HG03520 (cell line): ENCODE results near the gene CREBBP.

Source experiments
- ATAC-seq: cut with Tn5 transposase; IDR thresholded peaks from one replicate; pipeline ENCODE4 v1.9.1; 2021; ENCODE audit warnings: mild to moderate bottlenecking, moderate library complexity; ENCODE audit not compliant: unreplicated experiment

CREBBP gene

DNA sequence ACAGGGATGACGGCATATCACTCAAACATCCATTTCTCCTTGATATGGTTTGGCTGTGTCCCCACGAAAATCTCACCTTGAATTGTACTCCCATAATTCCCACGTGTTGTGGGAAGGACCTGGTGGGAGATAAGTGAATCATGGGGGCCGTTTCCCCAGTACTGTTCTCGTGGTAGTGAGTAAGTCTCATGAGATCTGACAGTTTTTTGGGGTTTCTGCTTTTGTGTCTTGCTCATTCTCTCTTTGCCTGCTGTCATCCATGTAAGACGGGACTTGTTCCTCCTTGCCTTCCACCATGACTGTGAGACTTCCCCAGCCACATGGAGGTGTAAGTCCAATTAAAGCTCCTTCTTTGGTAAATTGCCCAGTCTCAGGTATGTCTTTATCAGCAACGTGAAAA lies 193.5 kb downstream of the CREBBP start:
- ATAC-seq = no peak

DNA sequence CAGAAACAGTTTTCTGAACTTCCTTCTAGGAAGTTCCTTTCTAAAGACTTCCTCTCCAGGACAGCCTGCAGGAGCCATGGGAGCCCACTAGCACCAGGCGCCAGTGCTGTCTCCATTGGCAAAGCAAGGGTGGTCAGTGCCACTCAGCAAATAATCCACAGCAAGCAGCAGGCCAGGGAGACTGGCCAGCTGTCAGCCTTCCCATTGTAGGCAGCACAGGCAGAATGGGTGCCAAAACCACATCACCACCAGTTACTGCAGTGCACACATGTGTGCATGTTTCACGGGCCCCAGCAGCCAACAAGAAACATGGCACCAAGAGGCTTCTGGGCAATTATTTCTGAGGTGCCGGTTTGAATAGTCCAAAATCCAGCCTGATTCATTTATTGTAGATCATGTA lies 199.3 kb downstream of the CREBBP start:
- no peak for ATAC-seq

DNA sequence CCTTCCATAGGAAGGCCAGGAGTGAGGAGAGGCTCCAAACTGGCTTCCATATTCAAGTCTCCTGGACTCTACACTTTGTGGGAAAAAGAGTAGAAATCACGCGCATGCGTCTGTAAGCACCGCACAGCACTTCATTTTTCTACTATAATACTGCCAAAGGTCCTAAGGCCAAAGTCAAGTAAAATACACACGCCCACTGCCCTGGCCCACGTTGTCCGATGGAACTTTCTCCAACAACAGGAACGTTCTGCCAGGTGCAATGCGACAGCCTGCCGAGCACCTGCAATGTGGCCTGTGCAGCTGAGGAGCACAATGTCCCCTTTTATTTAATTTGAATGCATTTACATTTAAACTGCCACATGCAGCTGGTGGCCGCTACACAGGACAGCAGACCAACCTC lies 202.5 kb downstream of the CREBBP start:
- ATAC-seq = no peak

DNA sequence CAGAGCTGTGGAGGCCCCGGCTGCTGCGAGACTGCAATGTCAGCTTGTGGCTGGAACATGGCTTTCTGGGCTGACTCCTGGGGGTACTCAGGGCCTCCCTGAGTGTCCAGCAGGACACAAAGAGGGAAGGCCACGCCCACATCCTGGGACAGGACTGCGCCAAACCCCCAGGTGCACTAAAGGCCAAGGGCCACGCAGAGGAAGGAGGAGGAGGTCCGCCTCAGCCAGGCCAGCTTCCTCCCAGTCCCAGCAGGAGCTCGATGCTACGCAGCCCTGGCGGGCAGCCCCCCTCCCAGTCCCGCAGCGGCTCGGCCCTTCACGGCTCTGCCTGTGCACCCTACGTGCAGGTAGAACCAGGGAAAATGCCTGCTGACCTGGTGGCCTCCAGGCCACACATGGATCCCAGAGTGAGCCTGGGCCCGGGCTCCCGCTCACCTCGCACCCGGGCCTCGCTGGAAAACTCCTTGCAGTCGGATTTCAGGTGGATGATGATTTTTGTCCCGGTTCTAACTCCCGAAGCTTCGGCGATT lies 204.8 kb downstream of the CREBBP start:
- no peak for ATAC-seq
